DMS79 treated with DMSO at 0.1 percent for 48 hours (cell line): ENCODE data around the gene GCK.
"Not testable (repeated sequence)": the region's sequence is repeated elsewhere in the genome, so short reads cannot be mapped to it uniquely, and the experiment has no call there.

Experiments
- DNase-seq: peaks from one replicate; lab custom pipeline; 2025; lab: John Stamatoyannopoulos, UW

The GCK gene

GRCh38 chr7:44201813-44202212 is 12.6 kb upstream of the GCK start:
- no peak for DNase-seq

- peak; percentile 99 for DNase-seq
Measured at GRCh38 chr7:44200699-44201461, 11.6 kb upstream of the GCK start, which contains the start of gene YKT6. Gene YKT6, plus strand, starts transcription at chr7:44200978. Its CDS starts 158 bp downstream, at chr7:44201136.

GRCh38 chr7:44200163-44200562 is 10.9 kb upstream of the GCK start:
- not testable (repeated sequence) for DNase-seq

GRCh38 chr7:44197474-44197873 is 8.2 kb upstream of the GCK start:
- DNase-seq: no peak

GRCh38 chr7:44196450-44196872 is 7.2 kb upstream of the GCK start:
- peak; percentile 40 for DNase-seq

- no peak for DNase-seq
Measured at GRCh38 chr7:44195889-44196288, 6.7 kb upstream of the GCK start.

- DNase-seq: no peak
Measured at GRCh38 chr7:44194562-44195145, 5.4 kb upstream of the GCK start.

GRCh38 chr7:44194069-44194468 is 4.8 kb upstream of the GCK start:
- no peak for DNase-seq

GRCh38 chr7:44193011-44193802 is 4.0 kb upstream of the GCK start:
- DNase-seq: no peak

GRCh38 chr7:44191171-44191570 is 1.9 kb upstream of the GCK start:
- no peak for DNase-seq

GRCh38 chr7:44189993-44190872 is 994 bp upstream of the GCK start:
- DNase-seq: no peak

GRCh38 chr7:44188480-44189225 is 586 bp downstream of the GCK start:
- no peak for DNase-seq

- no peak for DNase-seq
Measured at GRCh38 chr7:44187636-44188416, 1.4 kb downstream of the GCK start.

GRCh38 chr7:44186736-44187135 is 2.5 kb downstream of the GCK start:
- DNase-seq: no peak

GRCh38 chr7:44185729-44186128 is 3.5 kb downstream of the GCK start:
- DNase-seq: no peak

- DNase-seq: no peak
Measured at GRCh38 chr7:44184873-44185446, 4.3 kb downstream of the GCK start.

- no peak for DNase-seq
Measured at GRCh38 chr7:44184206-44184872, 4.9 kb downstream of the GCK start.

- no peak for DNase-seq
Measured at GRCh38 chr7:44183386-44183785, 5.9 kb downstream of the GCK start.

GRCh38 chr7:44182827-44183226 is 6.4 kb downstream of the GCK start:
- no peak for DNase-seq
